Cortex of kidney (tissue), 1 donor: ENCODE data around the gene CCDC60.

ENCODE experiments used
- DNase-seq: peaks from one replicate; lab custom pipeline; 2025; lab: John Stamatoyannopoulos, UW

Gene CCDC60

GRCh38 chr12:119384340-119384739 is 49.8 kb downstream of the CCDC60 start:
- no peak for DNase-seq

- DNase-seq = no peak
Observed at GRCh38 chr12:119385659-119386058, 51.1 kb downstream of the CCDC60 start.

GRCh38 chr12:119389687-119390086 is 55.2 kb downstream of the CCDC60 start:
- DNase-seq = no peak

GRCh38 chr12:119391673-119392072 is 57.1 kb downstream of the CCDC60 start:
- no peak for DNase-seq

- no peak for DNase-seq
Observed at GRCh38 chr12:119393677-119394076, 59.1 kb downstream of the CCDC60 start.

- no peak for DNase-seq
Observed at GRCh38 chr12:119397540-119397939, 63.0 kb downstream of the CCDC60 start.

GRCh38 chr12:119398190-119398589 is 63.7 kb downstream of the CCDC60 start:
- no peak for DNase-seq

- DNase-seq = no peak
Observed at GRCh38 chr12:119399301-119399700, 64.8 kb downstream of the CCDC60 start.

- DNase-seq = no peak
Observed at GRCh38 chr12:119406308-119406707, 71.8 kb downstream of the CCDC60 start.

GRCh38 chr12:119406811-119407210 is 72.3 kb downstream of the CCDC60 start:
- DNase-seq = no peak

GRCh38 chr12:119409043-119409442 is 74.5 kb downstream of the CCDC60 start:
- no peak for DNase-seq

- DNase-seq = no peak
Observed at GRCh38 chr12:119410396-119410795, 75.9 kb downstream of the CCDC60 start.

- DNase-seq = no peak
Observed at GRCh38 chr12:119412306-119412705, 77.8 kb downstream of the CCDC60 start.

GRCh38 chr12:119412811-119413794 is 78.6 kb downstream of the CCDC60 start:
- no peak for DNase-seq

GRCh38 chr12:119415714-119416113 is 81.2 kb downstream of the CCDC60 start:
- no peak for DNase-seq

GRCh38 chr12:119417440-119417839 is 82.9 kb downstream of the CCDC60 start:
- DNase-seq = no peak

GRCh38 chr12:119419381-119419780 is 84.9 kb downstream of the CCDC60 start:
- no peak for DNase-seq

- DNase-seq = no peak
Observed at GRCh38 chr12:119423285-119423684, 88.8 kb downstream of the CCDC60 start.

GRCh38 chr12:119425623-119426022 is 91.1 kb downstream of the CCDC60 start:
- DNase-seq = no peak

- no peak for DNase-seq
Observed at GRCh38 chr12:119431151-119431550, 96.6 kb downstream of the CCDC60 start.

- DNase-seq = no peak
Observed at GRCh38 chr12:119432949-119433348, 98.4 kb downstream of the CCDC60 start.

- no peak for DNase-seq
Observed at GRCh38 chr12:119440803-119441360, 106.4 kb downstream of the CCDC60 start.

GRCh38 chr12:119444462-119445044 is 110.0 kb downstream of the CCDC60 start:
- no peak for DNase-seq
